GM21367 (cell line): Measurements from ENCODE around the gene PDK4.

Experiments
- ATAC-seq: cut with Tn5 transposase; IDR thresholded peaks from one replicate; pipeline ENCODE4 v1.9.1; 2021; ENCODE audit not compliant: unreplicated experiment

PDK4 gene

GRCh38 chr7:95535662-95536061 is 60.7 kb downstream of the PDK4 start:
- ATAC-seq, result no peak

GRCh38 chr7:95534796-95535195 is 61.5 kb downstream of the PDK4 start:
- no peak for ATAC-seq
